Measurements from ENCODE around the gene CCDC136. TPM values are rescaled to one million over a fixed set of nuclear protein-coding genes. Genes with fewer than 3 reads are reported as not detected.

CCDC136 gene
- total and polyA plus RNA-seq, 8 donors, result 2.5 to 87.1 (median 49.5) TPM

GRCh38 chr7:128757203-128757602 lies 34.6 kb upstream of the CCDC136 start:
- no peaks in the 10 kb centered on the region for H3K27me3 ChIP-seq
- H3K27ac ChIP-seq, result no peak overlapping the region
- no peak overlapping the region for H3K4me3 ChIP-seq
- ATAC-seq, result peak; percentile 20
- no peak for TF ChIP-seq CTCF (IDR thresholded peaks at IDR 0.05)
- H3K9me3 ChIP-seq, result no peaks in the 10 kb centered on the region
- intact Hi-C loops (cut with DNase I), result no loop called here
- H3K4me1 ChIP-seq, result peaks cover 0 to 5% of the 10 kb centered on the region in 2 donors
- no peak for DNase-seq
- H3K36me3 ChIP-seq, result peaks cover 10 to 83% of the 10 kb centered on the region in 2 donors

- H3K36me3 ChIP-seq, result peaks cover 5 to 83% of the 10 kb centered on the region in 2 donors
- H3K27ac ChIP-seq, result no peak overlapping the region
- DNase-seq (no peak), ATAC-seq (no peak)
- intact Hi-C loops (cut with DNase I), result no loop called here
- H3K4me3 ChIP-seq, result no peak overlapping the region
- H3K9me3 ChIP-seq, result no peaks in the 10 kb centered on the region
- no peak for TF ChIP-seq CTCF (IDR thresholded peaks at IDR 0.05)
- H3K27me3 ChIP-seq, result no peaks in the 10 kb centered on the region
- peaks cover 0 to 5% of the 10 kb centered on the region in 2 donors for H3K4me1 ChIP-seq
Observed at GRCh38 chr7:128758553-128758952, 33.2 kb upstream of the CCDC136 start.

DNA sequence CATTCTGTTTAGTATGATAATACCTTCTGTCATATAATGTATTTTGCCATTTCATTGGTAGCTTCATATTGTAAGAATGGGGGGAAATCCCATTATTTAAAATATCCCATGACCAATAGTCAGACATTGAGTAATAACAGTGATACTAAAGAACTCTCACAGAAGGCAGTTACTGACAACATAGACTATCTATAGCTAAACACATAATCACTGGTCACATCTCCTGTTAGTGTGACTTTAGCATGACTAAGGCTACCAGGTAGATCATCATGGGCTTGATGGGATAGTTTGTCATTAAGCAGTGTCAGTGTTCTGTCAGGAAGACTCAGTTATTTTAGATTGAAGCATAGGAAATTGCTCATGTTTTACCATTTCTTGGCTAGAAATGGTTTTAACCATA lies 32.5 kb upstream of the CCDC136 start:
- H3K27me3 ChIP-seq, result no peaks in the 10 kb centered on the region
- H3K27ac ChIP-seq, result no peak overlapping the region
- H3K4me1 ChIP-seq, result peaks cover 0 to 5% of the 10 kb centered on the region in 2 donors
- peaks cover 5 to 84% of the 10 kb centered on the region in 2 donors for H3K36me3 ChIP-seq
- DNase-seq, result no peak
- no peak for ATAC-seq
- intact Hi-C loops (cut with DNase I), result no loop called here
- H3K4me3 ChIP-seq, result no peak overlapping the region
- no peak for TF ChIP-seq CTCF (IDR thresholded peaks at IDR 0.05)
- no peaks in the 10 kb centered on the region for H3K9me3 ChIP-seq

DNA sequence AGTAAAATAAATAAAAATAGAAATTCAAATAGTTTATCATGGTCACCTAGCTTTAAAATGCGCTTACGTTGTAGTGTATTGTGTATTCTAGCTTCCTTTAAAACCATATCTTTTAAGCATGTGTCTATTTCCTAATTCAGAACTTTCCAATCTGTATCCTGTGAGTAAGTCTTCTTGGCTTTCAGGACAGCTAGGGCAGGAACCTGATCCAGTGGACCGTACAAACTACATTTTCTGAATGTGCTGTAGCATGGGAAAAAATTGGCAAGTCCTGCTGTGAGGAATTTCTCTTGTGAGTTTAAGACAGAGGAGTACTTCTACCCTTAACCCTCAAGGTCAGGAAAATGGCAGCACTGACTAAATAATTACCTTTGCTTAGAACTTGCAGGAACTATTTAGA lies 28.2 kb upstream of the CCDC136 start:
- H3K27ac ChIP-seq, result no peak overlapping the region
- DNase-seq (no peak), ATAC-seq (no peak)
- peaks cover 5 to 97% of the 10 kb centered on the region in 2 donors for H3K36me3 ChIP-seq
- intact Hi-C loops (cut with DNase I), result no loop called here
- H3K9me3 ChIP-seq, result no peaks in the 10 kb centered on the region
- no peak for TF ChIP-seq CTCF (IDR thresholded peaks at IDR 0.05)
- H3K4me1 ChIP-seq, result no peaks in the 10 kb centered on the region
- H3K27me3 ChIP-seq, result no peaks in the 10 kb centered on the region
- H3K4me3 ChIP-seq, result no peak overlapping the region

GRCh38 chr7:128767475-128768110 lies 24.2 kb upstream of the CCDC136 start:
- intact Hi-C loops (cut with DNase I), result no loop called here
- no peak for TF ChIP-seq CTCF (IDR thresholded peaks at IDR 0.05)
- no peak overlapping the region for H3K4me3 ChIP-seq
- no peaks in the 10 kb centered on the region for H3K9me3 ChIP-seq
- DNase-seq, result no peak
- peaks cover 0 to 97% of the 10 kb centered on the region in 2 donors for H3K36me3 ChIP-seq
- no peaks in the 10 kb centered on the region for H3K27me3 ChIP-seq
- ATAC-seq, result no peak
- no peaks in the 10 kb centered on the region for H3K4me1 ChIP-seq
- no peak overlapping the region for H3K27ac ChIP-seq

Measured in left lung (tissue), 10 donors.